Activated CD4-positive, alpha-beta T cell treated with anti-CD3 and anti-CD28 coated beads, Interleukin-2, amount 50 U/mL, for 1 hour (primary cell): Measurements from ENCODE around the gene LSM3.

Experiments used
- DNase-seq: peaks from one replicate; pipeline ENCODE4 v3.0.0-alpha.2; 2020

Gene LSM3

DNA sequence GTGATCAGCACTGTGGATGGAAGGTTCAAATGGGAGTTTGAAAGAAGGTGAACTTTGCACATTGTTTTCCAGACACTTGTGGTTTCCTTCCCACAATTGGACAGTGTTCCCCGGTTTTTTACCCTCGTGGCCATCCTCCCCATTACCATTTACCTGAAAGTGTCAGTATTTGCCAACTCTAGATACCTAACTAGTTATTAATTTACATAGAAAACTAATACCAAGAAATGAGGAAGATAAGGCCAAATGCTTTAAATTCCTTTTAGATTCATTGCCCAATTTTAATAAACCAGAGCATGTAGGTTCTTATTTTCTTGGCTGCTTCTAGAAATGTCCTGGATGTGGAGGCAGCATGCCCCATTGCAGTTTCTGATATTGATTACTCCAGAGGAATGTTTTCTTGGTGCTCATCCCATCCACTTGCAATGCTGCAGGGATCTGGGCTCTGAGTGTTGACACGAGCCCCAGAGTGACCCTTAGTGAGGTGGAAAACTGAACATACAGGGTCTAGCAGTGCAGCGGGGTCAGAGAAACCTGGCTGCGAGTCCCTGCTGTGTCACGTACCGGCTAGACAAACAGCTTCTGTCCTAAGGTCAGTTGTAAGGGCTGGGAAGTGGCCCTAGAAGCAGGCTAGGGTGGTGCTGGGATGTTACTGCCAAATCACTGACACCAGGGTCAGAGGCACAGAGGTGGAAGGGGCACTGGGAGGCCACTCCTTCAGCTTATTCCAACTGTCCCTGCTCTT, 23.5 kb downstream of the LSM3 start:
- DNase-seq, result no peak

DNA sequence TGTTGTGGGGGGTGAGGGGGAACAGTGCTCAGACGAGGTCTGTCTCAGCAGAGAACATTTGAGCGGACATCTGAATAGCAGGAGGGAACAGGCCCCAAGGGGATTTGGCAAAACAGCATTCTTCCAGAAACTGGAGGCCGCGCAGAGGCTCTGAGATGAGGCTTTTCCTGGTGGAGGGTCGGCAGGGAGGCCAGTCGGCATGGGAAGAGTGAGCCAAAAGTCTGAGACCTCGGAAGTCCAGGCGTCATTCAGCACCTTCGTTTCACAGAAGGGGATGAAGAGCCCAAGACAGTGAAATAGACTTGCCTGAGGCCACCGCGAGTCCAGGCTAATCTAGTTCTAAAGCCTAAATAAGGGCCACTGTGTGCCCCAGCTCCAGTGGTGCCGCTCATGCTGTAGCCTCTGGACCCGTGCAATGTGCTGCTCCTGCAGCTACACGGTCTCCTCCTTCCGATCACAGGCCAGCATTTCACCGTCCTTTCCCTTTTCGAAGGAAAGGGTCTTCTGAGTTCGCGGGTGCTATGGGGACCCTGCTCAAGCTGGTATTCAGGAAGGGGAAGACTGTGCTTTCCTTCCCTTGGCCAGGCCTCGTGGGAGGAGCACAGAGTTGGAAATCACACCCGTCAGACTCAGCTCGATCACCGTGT, 24.4 kb downstream of the LSM3 start:
- no peak for DNase-seq

DNA sequence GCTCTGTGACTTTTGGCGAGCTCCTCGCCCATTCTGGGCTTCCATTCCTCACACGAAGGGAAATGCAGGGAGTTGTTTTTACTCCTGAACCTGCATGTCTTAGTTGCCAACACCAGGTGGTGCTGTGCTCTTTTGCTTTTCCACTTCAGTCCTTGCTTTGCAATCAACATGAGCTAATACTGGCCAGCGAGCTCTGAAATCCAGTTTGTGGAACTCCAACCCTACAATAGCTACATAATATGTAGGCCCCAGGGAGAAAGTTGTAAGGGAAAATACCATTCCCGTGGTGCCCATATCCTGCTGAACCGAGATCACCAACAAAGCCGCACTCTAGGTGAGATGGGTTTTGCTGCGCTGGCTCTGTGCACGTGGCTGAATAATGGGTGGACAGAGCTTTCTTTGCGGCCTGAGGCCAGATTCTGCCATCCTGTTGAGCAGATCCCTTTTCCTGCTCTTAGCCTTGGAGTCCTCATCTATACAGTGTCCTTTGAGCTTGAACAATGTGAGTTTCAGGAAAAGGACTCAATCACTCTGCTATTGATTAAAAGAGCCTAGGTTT, 25.0 kb downstream of the LSM3 start:
- peak; percentile 30 for DNase-seq

DNA sequence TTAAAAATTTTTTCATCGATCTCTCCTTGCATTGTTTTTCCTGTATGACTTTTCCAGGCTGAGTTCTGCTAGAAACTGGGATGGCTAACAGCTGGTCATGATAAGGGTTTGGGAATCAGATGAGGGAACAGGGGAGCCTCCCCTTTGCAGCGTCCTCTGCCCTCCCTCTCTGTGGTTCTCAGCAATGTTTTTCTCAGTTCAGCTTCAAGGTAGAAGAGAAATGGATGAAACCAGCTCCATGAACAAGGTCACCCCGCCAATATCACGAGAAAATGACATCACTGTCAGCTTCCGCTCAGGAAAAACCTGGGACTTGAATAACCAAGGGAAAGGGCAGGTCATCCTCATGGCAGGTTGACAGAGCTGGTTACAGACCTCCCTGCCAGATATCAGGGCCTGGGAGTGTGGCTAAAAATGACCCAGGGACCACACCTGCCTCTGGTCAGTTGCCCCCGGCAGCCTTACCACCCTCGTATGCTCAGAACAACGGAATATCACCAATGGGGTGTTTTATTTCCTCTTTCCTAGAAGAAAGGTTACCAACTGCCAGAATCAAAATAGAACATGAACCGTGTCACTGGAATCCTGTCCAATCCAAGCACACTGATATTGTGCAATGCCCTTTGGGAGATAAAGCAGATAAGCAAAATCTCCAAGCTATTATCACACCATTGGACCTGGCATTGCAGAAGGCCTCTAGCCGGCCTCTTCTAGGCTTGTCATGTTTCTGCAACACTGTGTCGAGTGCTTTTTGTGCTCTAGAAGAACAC, 26.1 kb downstream of the LSM3 start:
- DNase-seq, result no peak

DNA sequence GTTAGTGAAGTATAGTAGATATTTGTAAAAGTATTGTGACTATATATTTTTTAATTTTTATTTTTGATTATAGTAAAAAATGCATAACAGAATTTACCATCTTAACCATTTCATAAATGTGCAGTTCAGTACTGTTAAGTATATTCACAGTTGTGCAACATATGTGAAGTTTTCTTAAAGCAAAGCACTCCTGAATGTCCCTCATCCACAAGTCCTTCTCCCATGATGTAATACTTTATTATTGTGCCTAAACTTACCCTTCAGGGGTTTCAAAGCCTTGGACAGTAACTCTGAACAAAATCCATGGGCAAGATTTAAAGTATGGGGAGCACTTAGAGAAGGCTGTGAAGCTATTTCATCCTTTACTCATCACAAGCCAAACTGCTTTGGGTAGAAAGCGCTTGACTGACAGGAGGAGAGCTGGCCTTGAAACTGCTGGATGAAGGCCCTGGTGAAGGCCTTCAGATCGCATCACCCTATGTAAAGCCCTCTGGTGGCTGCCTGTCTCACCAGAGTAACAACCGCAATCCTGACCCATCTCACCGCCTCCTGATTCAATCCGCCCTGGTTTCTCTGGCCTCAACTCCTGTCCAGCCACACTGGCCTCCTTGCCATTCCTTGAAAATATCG, 28.0 kb downstream of the LSM3 start:
- DNase-seq, result no peak

DNA sequence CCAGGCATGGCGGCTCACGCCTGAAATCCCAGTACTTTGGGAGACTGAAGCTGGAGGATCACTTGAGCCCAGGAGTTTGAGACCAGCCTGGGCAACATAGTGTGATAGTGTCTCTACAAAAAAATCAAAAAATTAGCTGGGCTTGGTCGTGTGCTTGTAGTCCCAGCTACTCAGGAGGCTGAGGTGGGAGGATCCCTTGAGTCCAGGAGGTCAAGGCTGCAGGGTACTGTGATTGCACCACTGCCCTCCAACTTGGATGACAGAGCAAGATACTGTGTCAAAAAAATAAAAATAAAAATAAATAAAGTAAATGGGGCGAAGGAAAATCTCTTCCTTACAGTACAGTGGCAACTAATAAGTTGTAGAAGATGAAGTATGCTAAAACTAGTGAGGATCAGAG, 29.6 kb downstream of the LSM3 start:
- no peak for DNase-seq

DNA sequence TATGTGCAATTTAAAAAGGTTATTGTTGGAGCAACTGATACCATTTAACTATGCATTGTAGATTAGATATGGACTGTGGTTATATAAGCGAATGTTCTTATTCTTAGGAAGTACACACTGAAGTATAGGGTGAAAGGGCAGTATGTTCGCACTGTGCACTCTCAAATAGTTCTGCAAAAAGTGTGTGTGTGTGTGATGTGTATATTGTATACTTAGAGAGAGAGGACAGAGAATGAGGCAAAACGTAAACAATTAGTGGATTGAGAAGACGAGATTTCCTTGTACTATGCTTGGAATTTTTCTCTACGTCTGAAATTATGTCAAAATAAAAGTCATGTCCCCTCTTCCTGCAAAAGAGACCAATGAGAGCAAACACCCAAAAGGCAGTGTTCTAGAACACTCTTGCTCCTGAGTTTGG, 30.4 kb downstream of the LSM3 start:
- no peak for DNase-seq

DNA sequence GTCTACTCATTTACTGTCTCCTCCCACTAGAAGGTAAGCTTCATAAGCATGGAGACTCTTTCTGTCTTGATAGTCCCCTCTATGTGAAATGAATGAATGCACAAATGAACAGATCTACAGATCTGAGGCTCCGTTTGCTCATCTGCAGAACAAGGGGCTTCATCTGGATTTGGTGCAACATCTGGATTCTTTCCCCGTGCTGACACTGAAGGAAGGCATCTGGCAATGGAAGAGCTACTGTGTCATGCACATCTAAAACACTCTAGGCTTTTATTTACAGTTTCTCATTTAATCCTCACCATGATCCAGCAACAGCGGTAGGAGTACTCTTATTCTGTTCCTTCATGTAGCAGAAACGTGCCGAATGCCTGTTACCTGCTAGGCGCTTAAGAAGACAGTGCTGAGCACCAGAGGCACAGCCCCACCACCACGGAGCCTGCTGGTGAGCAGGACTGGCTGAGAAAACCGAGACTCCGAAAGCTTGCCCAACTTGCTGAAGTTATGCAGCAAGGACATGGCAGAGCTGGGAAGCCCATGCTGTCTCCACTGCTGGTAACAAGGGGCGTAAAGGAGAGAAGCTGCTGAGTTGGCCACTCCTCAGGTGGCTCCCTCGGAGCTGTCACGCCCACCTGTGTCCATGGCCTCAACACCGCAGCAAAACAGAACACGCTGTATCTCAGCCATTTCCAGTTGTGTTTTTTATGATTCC, 31.1 kb downstream of the LSM3 start:
- DNase-seq, result no peak

DNA sequence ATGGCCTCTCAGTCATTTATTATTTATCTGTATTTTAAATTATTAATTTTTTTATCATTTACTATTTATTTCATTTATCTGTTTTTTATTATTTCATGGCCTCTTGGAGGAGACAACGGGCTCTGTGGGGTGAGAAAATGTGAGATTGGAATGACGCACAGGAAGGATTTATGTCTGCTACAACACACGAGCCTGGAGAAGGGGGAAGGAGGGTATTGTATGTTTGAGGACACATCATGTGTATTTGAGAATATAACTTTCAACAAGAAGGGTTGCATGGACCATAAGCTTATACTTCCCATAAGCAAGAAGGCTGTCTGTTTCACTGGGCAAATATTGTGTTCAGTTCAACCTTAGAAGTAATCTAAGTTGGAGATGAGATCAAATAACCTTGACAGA, 31.7 kb downstream of the LSM3 start:
- no peak for DNase-seq

DNA sequence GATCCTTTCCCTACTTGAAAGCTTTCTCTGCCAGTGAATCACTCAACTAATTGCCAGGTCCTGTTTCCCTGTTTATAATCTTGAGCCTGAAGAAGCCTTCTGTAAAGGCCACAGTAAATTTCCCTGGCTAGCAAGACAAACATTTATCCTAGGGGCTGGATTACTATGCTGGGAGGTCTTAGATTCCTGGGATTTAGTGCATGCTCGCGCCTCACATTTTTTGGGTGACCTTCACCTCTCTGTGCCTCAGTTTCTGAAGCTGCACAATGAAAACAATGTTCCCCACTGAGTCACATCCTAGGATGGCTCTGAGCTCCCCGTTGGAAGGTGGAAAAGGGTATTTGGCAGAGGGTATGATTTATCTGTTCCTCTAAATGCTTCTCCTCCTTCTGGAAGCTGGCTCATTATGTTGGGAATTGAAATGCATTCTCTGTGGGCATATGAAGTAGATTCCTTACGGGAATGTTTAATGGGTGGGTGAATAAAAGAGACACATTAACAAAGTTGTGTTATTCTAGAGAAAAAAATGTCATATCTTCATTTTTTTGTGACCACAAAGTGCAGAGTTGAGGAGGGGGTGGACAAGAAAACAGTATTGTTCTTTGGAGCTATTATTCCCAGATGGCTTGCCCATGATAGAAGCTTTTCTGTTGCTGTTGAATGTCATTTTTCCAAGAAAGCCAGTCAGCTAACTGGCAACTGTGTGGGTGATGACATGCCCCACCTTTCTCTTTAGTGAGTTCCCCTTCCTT, 32.4 kb downstream of the LSM3 start:
- no peak for DNase-seq

DNA sequence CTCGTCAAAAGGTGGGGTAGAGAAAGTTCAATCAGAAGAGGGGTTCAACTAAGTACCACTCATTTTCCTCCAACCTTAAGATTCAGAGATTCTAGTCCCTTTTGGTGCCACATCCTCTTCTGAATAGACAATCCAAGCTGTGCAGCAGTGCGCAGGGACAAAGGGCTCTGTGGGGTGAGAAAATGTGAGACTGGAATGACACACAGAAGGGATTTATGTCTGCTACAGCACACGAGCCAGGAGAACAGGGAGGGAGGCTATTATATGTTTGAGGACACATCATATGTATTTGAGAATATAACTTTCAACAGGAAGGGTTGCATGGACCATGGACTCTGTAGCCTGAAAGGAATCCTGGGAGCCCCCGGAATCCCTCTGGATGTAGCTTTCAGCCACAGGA, 33.0 kb downstream of the LSM3 start:
- DNase-seq, result no peak

DNA sequence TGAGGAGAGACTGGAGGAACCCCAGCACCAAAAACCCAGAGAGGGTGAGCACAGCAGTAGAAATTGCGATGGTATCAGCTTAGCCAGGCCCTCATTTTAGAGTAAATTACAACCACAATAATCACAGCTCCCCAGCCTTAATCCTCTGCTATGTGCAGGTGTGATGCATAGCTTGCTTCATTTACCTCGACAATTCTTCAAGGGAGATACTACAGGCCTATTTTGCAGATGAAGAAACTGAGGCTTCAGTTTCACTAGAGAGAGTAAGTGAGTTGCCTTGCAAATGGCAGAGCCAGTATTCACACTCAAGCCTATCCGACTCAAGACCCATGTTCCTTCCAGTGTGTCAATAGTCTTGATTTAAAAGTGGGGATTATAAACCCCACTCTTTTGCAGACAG, 33.4 kb downstream of the LSM3 start:
- no peak for DNase-seq

DNA sequence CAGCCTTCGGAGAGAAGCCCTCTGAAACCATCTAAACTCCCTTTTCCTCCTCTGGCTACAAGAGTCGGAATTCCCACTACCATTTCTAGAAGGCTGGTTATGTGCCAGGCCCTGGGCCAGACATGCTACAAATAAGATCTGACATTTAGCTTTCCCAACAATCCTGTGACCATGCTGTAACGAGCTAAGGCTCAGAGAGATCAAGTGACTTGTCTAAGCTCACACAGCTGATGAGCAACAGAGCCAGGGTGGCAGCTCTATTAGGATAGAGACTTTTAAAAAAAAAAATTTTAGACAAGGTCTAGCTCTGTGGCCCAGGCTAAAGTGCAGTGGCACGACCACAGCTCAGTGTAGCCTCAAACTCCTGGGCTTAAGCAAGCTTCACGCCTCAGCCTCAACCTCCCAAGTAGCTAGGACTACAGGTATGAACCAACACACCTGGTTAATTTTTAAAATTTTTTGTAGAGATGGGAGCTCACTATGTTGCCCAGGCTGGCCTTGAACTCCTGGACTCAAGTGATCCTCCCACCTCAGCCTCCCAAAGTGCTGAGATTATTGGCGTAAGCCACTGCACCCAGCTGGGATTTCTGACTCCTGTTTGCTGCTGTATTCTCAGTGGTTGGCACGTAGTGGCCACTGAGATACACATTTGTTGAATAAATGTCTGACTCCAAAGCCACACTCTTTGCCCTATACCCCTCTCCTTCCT, 34.6 kb downstream of the LSM3 start:
- no peak for DNase-seq

DNA sequence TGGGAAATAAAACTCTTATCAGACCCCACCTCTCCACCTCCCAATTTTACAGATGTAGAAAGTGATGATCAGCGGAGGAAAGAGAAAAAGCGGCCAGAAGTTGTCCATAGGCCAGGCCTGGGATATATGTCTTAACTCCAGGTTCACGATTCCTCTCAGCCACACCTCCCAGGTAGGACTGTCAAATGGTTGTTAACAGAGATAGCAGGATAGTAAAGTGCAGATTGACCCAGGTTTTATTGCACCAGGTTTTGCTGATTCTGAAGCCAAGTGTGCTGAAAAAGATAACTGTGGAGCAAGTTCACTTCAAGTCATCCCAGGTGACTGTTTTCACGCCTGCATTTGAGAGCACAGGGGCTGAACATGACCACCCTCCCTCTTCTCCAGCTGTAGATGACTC, 36.1 kb downstream of the LSM3 start:
- DNase-seq, result no peak

DNA sequence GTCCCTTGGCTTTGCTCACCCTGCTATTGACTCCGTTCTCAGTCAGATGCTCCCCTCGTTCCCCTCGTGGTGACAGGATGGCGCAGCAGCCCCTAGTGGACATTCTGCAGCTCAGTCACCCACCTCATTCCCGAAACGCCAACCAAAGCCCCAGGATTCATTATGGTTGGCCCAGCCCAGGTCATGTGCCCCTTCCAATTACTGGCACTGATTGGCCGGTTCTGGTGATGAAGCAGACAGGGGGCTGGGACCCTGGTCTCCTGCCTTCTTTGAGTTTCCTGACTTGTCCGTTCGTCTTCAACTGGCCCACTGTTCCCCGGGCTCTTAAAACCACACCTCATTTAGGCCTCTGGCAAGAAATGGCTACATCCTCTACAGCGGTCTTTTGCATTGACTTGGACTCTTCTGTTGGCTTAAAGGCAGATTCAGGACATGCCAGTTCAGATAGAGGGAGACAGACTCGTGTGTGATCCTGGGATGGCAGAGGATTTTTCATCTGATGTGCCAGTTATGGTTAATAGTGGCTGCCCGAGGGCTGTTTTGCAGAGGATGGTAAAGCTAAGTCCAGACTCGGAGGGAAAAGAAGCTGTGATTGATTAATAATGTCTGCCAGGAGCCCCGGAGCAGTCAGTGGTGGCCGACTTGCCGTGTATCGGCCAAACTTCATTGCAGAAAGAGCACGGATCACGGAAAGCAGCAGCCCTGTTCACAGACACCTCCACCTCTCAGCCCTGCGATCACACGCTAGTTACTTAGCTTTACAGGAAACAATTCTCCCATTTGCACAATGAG, 37.8 kb downstream of the LSM3 start:
- DNase-seq, result peak; percentile 55

DNA sequence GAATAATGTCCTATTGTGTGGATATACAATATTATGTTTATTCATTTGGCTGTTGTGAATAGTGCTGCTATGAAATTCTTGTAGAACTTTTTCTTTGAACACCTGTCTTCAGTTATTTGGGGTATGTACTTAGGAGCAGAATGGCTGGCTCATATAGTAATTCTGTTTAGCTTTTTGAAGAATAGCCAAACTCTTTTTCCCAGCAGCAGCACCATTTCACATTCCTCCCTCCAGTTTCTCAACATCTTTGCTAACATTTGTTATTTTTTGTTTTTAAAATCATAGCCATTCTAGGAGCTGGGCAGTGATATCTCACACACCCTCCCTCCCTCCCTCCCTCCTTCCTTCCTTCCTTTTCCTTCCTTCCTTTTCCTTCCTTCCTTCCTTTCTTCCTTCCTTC, 39.7 kb downstream of the LSM3 start:
- no peak for DNase-seq

DNA sequence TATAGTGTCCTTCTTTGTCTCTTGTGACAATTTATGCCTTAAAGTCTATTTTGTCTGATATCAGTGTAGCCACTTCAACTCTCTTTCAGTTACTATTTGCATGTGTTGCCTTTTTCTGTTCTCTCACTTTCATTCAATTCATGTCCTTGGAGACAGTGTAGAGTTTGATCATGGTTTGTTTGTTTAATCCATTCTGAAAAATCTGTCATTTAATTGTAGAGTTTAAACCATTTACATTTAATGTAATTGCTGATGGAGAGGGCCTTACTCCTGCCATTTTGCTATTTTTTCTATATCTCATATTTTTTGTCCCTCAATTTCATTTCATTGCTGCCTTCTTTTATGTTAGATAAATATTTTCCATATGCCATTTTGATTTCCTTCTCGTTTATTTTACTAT, 42.3 kb downstream of the LSM3 start:
- no peak for DNase-seq

DNA sequence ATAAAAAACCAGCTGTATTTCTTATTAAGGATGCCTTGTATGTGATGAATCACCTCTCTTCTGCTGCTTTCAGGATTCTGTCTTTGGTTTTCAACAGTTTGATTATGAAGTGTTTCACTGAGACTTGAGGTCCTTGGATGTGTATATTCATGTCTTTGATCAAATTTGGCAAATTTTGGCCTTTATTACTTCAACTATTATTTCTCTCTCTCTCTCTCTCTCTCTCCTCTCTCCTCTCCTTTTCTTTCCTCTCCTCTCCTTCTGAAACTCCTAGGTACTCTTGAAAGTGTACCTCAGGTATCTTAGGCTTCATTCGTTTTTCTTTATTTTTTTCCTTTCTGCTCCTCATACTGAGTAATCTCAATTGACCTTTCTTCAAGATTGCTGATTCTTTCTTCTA, 43.3 kb downstream of the LSM3 start:
- no peak for DNase-seq

DNA sequence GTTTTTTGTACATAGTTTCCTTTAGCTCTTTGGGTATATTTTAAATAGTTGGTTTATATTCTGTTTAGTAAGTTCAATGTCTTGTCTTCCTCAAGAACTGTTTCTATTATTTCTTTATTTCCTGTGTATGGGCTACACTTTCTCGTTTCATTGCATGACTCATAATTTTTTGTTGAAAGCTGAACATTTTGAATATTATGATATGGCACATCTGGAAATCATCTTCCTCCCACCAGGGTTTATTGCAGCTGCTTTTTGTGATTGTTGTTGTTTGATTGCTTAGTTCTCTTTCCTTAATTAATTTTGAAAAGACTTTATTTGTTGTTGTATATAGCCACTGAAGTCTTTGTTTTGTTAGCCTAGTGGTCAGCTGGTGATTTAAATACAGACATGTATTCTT, 43.8 kb downstream of the LSM3 start:
- no peak for DNase-seq

DNA sequence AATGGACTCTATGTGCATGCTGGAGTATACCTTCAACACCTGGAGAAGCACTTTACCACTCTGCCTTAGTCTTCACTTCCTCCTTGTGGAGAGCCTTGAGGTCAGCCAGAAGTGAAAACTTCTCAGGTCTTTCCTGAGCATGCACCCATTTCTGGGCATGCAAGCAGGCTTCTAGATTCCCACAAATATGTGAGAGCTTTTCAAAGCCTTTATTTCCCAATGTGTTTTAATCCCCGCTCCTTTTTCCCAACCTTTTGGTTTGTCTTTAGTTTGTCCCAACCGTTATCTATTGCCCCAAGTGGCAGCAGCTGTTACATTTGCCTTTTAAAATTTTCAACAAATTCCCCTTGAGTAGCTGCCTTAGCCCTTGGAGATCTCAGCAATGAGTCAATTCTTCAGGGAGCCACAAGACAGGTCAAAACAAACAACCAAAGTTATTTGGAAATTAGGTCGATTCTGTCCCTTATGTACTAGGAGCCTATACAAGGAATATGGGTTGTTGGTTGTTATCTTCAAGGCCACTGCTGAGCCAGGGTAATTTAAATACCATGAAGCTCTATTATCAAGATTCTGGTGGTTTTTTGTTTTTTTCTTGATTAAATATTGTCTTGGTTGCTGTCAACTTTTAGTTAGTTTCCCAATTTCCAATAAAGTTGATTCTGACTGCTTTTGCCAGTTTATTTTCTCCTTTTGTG, 44.4 kb downstream of the LSM3 start:
- no peak for DNase-seq
